K562 (cell line): ENCODE measurements around the gene CCDC34. TPM values are rescaled to one million over a fixed set of nuclear protein-coding genes. Genes with fewer than 3 reads are reported as not detected.

Experiments
- BRF1 ChIP-seq: IDR thresholded peaks from 3 replicates; pipeline ENCODE4 v1.6.1; 2011; ENCODE audit warnings: borderline replicate concordance, mild to moderate bottlenecking; ENCODE audit not compliant: insufficient read length; ENCODE audit errors: extremely low read depth
- CBFA2T2 ChIP-seq: fragments of 450-650 bp; conservative IDR thresholded peaks from 2 replicates; pipeline ENCODE4 v1.6.1; 2017; ENCODE audit warnings: mild to moderate bottlenecking
- CXXC5 ChIP-seq: fragments of 250-450 bp; sonication (Bioruptor Pico); IDR thresholded peaks from 2 replicates; pipeline ENCODE4 v1.8.0; 2022; ENCODE audit warnings: inconsistent platforms, mild to moderate bottlenecking, moderate library complexity
- EP300 ChIP-seq: IDR thresholded peaks from 2 replicates; pipeline ENCODE4 v1.6.1; 2012; ENCODE audit warnings: low read length, improper control_type of control experiment
- FOXA3 ChIP-seq, 2 experiments: fragments of 450-650 bp in 1 of 2; sonication (generic) in 1 of 2; formaldehyde crosslinking; IDR thresholded peaks in 1 of 2; conservative IDR thresholded peaks in 1 of 2; 2 replicates each; pipeline versions ENCODE4 v1.4.0 to v1.8.0; 2020 to 2022; ENCODE audit warnings: mild to moderate bottlenecking in 2 of 2, missing genetic modification reagents in 1 of 2
- IFI16 ChIP-seq: fragments of 250-450 bp; sonication (Bioruptor Pico); IDR thresholded peaks from 2 replicates; pipeline ENCODE4 v2.1.2; 2022; ENCODE audit warnings: mild to moderate bottlenecking, inconsistent platforms
- L3MBTL2 ChIP-seq: fragments of 450-650 bp; IDR thresholded peaks from 2 replicates; pipeline ENCODE4 v1.6.1; 2016; ENCODE audit warnings: mild to moderate bottlenecking, moderate library complexity
- MEF2D ChIP-seq: conservative IDR thresholded peaks from 2 replicates; pipeline ENCODE4 v1.6.1; 2016; ENCODE audit warnings: low read depth, missing genetic modification characterization, missing compliant biosample characterization
- NCOA1 ChIP-seq: fragments of 450-650 bp; IDR thresholded peaks from 2 replicates; pipeline ENCODE4 v1.6.1; 2016; ENCODE audit warnings: low read depth
- RCOR1 ChIP-seq, 2 experiments: IDR thresholded peaks; 2 replicates each; pipeline ENCODE4 v1.6.1; 2012; ENCODE audit warnings: low read depth in 2 of 2, low read length in 2 of 2, borderline replicate concordance in 1 of 2, improper control_type of control experiment in 1 of 2
- SMARCE1 ChIP-seq: fragments of 450-650 bp; IDR thresholded peaks from 2 replicates; pipeline ENCODE4 v1.7.1; 2016; ENCODE audit warnings: mild to moderate bottlenecking
- TEAD4 ChIP-seq, 2 experiments: sonication (generic) in 1 of 2; formaldehyde crosslinking in 1 of 2; IDR thresholded peaks; 2 replicates each; pipeline versions ENCODE4 v1.6.1 to v1.8.0; 2012 to 2022; ENCODE audit warnings: borderline replicate concordance in 1 of 2, inconsistent platforms in 1 of 2, low read length in 1 of 2, mild to moderate bottlenecking in 1 of 2, missing genetic modification reagents in 1 of 2
- ZFX ChIP-seq: sonication (generic); formaldehyde crosslinking; IDR thresholded peaks from 2 replicates; pipeline ENCODE4 v1.8.0; 2022; ENCODE audit warnings: mild to moderate bottlenecking, missing genetic modification reagents, moderate library complexity
- polyA plus RNA-seq, 8 experiments: library from polyadenylated mRNA; depleted of rRNA in 4 of 8; stranded (reverse) in 5 of 8; unstranded in 3 of 8; fragments of >200 nt; fragmentation: Nextera tagmentation in 2 of 8; fragmentation: Illumina TruSeq in 1 of 8; extraction: Ambion mirVana in 2 of 8; extraction: Trizol in 1 of 8; gene quantifications; 2 replicates each; pipeline versions ENCODE4 v1.2.1 to v1.2.3, GENCODE V29; 2011 to 2014; ENCODE audit warnings: inconsistent platforms in 1 of 8, missing spikeins in 1 of 8
- total RNA-seq, 7 experiments: library from RNA; depleted of rRNA in 6 of 7; stranded (reverse); fragments of >200 nt in 6 of 7; fragmentation: Illumina TruSeq in 2 of 7; extraction: Trizol in 2 of 7; gene quantifications; 2 replicates each; pipeline versions ENCODE4 v1.2.1 to v1.2.3, GENCODE V29; 2011 to 2021; ENCODE audit warnings: low replicate concordance in 1 of 7
- TF ChIP-seq, protein P1 (sequence below): fragments of 450-650 bp; IDR thresholded peaks from 2 replicates; pipeline ENCODE4 v1.6.1; 2016; ENCODE audit warnings: mild to moderate bottlenecking
- TF ChIP-seq, protein P2 (sequence below): IDR thresholded peaks from 2 replicates; pipeline ENCODE4 v1.6.1; 2012; ENCODE audit warnings: low read depth, low read length, improper control_type of control experiment, borderline replicate concordance
- TF ChIP-seq, protein P3 (sequence below): sonication (generic); IDR thresholded peaks from 2 replicates; pipeline ENCODE4 v1.6.1; 2016
- TF ChIP-seq, protein P4 (sequence below): fragments of 450-650 bp; formaldehyde crosslinking; IDR thresholded peaks from 2 replicates; pipeline ENCODE4 v1.4.0; 2020; ENCODE audit warnings: mild to moderate bottlenecking, moderate library complexity
- TF ChIP-seq, protein P5 (sequence below): fragments of 450-650 bp; conservative IDR thresholded peaks from 2 replicates; pipeline ENCODE4 v1.6.1; 2016; ENCODE audit warnings: missing genetic modification characterization, low read depth, mild to moderate bottlenecking, missing compliant biosample characterization, moderate library complexity

The CCDC34 gene
- total and polyA plus RNA-seq, 9 of the 15 experiments (the other 6 are each of a cell fraction or from before 2014, with no cell fraction given) = 6.2 to 42.0 (median 15.7) TPM

DNA sequence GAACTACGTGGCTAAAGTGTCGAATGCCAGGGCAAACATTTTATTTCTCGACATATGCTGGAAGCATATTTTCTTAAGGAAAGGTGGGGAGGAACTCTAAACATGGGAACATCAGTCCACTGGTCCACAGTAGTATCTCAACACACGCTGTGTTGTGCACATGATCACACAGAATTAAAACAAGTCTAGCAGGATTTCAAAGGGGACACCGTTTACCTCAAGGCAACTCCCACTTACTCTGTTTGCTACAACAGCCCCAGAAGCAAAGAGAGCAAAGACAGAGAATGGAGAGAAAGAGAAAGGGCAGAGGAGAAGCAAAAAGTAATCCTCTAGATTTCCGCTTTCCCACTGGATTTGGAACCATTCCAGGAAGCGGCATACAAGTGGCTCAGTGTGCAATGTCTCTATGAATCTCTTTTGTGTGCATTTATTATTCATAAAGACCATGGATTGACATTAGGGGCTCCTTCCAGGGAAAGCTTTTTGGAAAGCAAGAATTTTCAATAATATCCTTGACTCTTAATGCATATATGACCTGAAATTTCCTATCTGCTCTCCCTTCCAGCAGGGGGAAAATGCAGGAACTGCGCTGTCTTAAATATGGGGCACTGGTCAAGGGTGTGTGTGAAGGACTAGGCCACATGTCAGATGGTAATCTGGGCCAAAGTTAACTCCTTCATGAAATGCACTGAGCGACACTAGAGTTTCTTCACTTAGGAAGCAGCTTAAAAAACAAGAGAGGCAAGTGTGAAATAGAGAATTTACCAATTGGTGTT is 34.8 kb upstream of the CCDC34 start (continued):
- peak; percentile 33; the same call in 1 of the 2 replicates for TF ChIP-seq CXXC5
- 0 out of 2 replicates have a peak, but pooled peaks have one; percentile 12 for TF ChIP-seq IFI16 (CRISPR knock-in tag)
- no peak for TF ChIP-seq FOXA3 (CRISPR knock-in tag; conservative IDR thresholded peaks at IDR 0.05 in 1 of 2, IDR thresholded peaks at IDR 0.05 in 1 of 2)
- TF ChIP-seq, protein P1, sequence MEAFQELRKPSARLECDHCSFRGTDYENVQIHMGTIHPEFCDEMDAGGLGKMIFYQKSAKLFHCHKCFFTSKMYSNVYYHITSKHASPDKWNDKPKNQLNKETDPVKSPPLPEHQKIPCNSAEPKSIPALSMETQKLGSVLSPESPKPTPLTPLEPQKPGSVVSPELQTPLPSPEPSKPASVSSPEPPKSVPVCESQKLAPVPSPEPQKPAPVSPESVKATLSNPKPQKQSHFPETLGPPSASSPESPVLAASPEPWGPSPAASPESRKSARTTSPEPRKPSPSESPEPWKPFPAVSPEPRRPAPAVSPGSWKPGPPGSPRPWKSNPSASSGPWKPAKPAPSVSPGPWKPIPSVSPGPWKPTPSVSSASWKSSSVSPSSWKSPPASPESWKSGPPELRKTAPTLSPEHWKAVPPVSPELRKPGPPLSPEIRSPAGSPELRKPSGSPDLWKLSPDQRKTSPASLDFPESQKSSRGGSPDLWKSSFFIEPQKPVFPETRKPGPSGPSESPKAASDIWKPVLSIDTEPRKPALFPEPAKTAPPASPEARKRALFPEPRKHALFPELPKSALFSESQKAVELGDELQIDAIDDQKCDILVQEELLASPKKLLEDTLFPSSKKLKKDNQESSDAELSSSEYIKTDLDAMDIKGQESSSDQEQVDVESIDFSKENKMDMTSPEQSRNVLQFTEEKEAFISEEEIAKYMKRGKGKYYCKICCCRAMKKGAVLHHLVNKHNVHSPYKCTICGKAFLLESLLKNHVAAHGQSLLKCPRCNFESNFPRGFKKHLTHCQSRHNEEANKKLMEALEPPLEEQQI = peak; percentile 20; the same call in 1 of the 2 replicates
- TF ChIP-seq CBFA2T2 = 0 out of 2 replicates have a peak, but pooled peaks have one; percentile 2
- TF ChIP-seq, protein P2, sequence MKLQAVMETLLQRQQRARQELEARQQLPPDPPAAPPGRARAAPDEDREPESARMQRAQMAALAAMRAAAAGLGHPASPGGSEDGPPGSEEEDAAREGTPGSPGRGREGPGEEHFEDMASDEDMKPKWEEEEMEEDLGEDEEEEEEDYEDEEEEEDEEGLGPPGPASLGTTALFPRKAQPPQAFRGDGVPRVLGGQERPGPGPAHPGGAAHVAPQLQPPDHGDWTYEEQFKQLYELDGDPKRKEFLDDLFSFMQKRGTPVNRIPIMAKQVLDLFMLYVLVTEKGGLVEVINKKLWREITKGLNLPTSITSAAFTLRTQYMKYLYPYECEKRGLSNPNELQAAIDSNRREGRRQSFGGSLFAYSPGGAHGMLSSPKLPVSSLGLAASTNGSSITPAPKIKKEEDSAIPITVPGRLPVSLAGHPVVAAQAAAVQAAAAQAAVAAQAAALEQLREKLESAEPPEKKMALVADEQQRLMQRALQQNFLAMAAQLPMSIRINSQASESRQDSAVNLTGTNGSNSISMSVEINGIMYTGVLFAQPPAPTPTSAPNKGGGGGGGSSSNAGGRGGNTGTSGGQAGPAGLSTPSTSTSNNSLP = no peak
- TF ChIP-seq, protein P3, sequence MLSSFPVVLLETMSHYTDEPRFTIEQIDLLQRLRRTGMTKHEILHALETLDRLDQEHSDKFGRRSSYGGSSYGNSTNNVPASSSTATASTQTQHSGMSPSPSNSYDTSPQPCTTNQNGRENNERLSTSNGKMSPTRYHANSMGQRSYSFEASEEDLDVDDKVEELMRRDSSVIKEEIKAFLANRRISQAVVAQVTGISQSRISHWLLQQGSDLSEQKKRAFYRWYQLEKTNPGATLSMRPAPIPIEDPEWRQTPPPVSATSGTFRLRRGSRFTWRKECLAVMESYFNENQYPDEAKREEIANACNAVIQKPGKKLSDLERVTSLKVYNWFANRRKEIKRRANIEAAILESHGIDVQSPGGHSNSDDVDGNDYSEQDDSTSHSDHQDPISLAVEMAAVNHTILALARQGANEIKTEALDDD = peak; percentile 88
- TF ChIP-seq SMARCE1 = 0 out of 2 replicates have a peak, but pooled peaks have one; percentile 13
- TF ChIP-seq NCOA1 = no peak
- peak; percentile 9; the same call in 1 of the 2 replicates for TF ChIP-seq EP300
- TF ChIP-seq RCOR1 (IDR thresholded peaks at IDR 0.05; ENCODE audit: borderline replicate concordance in 1 of 2, low read depth in 2 of 2, low read length in 2 of 2) = 0 out of 4 replicates have a peak, but pooled peaks of 1 of the 2 experiments have one; percentile 10
- TF ChIP-seq, protein P4, sequence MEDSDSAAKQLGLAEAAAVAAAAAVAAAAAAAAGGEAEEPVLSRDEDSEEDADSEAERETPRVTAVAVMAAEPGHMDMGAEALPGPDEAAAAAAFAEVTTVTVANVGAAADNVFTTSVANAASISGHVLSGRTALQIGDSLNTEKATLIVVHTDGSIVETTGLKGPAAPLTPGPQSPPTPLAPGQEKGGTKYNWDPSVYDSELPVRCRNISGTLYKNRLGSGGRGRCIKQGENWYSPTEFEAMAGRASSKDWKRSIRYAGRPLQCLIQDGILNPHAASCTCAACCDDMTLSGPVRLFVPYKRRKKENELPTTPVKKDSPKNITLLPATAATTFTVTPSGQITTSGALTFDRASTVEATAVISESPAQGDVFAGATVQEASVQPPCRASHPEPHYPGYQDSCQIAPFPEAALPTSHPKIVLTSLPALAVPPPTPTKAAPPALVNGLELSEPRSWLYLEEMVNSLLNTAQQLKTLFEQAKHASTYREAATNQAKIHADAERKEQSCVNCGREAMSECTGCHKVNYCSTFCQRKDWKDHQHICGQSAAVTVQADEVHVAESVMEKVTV (CRISPR knock-in tag) = 0 out of 2 replicates have a peak, but pooled peaks have one; percentile 18
- no peak for TF ChIP-seq BRF1
- TF ChIP-seq, protein P5, sequence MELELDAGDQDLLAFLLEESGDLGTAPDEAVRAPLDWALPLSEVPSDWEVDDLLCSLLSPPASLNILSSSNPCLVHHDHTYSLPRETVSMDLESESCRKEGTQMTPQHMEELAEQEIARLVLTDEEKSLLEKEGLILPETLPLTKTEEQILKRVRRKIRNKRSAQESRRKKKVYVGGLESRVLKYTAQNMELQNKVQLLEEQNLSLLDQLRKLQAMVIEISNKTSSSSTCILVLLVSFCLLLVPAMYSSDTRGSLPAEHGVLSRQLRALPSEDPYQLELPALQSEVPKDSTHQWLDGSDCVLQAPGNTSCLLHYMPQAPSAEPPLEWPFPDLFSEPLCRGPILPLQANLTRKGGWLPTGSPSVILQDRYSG (tag) = 0 out of 2 replicates have a peak, but pooled peaks have one; percentile 17
- peak; percentile 39; the same call in 1 of the 2 replicates for TF ChIP-seq TEAD4 (IDR thresholded peaks at IDR 0.05; ENCODE audit: low read length)
- no peak for TF ChIP-seq TEAD4 (CRISPR knock-in tag; IDR thresholded peaks at IDR 0.05; ENCODE audit: borderline replicate concordance)
- peak; percentile 88 for TF ChIP-seq L3MBTL2
- peak; percentile 50 for TF ChIP-seq ZFX (CRISPR knock-in tag)
- TF ChIP-seq MEF2D (tag) = no peak
